Midbrain (tissue), 1 donor: ENCODE data around the gene IFNB1.

Source experiments
- DNase-seq: peaks from one replicate; lab custom pipeline; 2025; lab: John Stamatoyannopoulos, UW

Gene IFNB1

DNA sequence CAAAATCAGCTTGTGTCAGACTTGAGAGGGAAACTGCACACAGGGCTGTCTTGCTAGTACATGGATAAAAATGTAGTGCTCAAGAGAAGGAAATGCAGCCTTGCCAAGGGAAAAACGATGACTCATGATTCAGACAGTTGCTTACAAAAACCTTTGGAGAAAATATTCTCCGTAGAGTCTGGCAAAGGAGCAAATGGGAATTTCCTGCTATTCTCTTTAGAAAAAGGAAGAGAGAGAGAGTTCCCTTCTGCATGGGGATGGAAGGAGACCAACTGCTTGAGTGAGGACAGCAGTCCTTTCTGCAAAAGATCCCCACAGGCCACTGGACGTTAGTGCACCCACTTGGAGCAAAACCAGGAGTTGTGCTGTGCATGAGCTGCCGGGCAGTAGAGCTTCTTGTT is 7.6 kb downstream of the IFNB1 start:
- DNase-seq: peak; percentile 28

DNA sequence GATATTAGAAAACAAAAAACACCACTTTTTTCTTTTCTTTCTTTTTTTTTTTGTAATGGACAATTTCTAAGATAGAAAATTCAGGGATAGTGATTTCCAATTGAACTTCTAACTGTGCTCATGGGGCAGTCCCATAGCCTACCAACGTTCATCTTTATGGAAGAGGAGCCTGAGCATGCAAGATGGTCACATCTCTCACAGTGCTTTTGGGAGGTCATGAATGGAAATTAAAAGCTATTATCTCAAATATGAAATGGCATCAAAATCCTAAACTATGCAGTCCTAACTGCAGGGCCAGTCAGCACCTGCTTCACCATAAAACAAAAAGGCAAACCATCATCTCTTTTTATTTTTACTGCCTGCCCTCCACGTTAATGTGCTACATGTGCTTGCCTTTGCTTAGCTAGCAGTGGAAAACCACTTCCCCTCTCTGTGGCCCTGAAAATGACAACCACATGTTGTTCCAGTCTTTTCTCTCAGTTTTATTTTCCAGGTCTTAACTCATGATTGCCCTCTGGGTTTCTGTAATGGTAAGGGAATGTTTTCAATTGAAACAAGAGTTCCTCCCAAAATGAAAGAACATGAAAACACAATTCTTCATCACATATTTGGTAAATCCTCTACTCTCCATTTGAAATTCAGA is 16.7 kb downstream of the IFNB1 start:
- no peak for DNase-seq

DNA sequence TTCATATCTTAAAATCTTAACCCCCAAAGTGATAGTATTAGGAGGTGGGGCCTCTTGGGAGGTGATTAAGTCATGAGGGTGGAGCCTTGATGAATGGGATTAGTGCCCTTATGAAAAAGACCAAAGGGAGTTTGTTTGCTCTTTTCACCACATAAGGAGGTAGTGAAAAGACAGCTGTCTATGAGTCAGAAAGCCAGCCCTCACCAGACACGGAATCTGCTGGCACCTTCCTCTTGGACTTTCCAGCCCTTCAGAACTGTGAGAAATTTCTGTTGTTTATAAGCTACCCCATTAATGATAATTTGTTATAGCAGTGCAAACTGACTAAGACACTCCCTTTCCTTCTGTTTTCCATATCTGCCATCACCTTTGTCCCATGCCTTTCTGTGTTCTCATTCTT is 20.8 kb downstream of the IFNB1 start:
- DNase-seq: no peak

- DNase-seq: no peak
These were observed 23.9 kb downstream of the IFNB1 start for GRCh38 chr9:21053851-21054250.

DNA sequence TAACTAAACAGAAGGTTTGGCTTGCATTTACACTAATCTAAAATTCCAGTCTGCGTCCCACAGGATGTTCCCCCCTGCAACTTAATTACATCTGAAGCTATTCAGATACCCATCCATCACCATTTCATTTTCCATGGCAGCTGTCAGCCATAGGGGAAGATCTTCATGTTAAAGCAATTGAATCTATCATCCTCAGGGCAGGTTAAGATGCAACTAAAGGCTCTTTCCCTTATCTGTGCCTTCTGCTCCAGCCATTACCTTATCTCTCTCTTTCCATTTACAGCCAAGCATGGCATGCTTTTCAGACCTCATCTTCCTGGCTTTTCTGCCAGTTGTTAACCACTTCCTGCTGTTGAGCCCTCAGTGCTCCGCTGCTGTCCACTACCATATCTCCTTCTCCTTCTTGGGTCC is 30.5 kb downstream of the IFNB1 start:
- DNase-seq: no peak

- DNase-seq: no peak
These were observed 33.9 kb downstream of the IFNB1 start for GRCh38 chr9:21043841-21044240.

- no peak for DNase-seq
These were observed 35.3 kb downstream of the IFNB1 start for GRCh38 chr9:21042466-21042865.

DNA sequence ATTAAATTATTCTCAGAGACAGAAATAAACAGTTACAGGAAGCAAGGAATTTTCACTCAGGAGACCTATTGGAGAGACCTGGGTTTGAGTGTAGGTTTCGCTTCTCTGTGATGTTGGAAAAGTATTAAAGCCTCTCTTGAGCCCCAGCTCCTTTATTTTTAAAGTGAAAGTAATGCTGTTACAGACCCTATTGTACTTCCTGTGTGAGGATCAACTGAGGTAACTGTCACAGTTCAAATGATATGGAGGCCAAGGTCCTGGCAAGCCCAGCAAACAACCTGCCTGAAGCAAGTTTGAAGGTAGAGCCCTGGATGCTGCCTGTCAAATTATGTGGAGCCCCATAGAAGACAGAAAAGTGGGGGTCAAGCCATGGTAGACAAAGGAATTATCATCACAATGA is 38.4 kb downstream of the IFNB1 start:
- DNase-seq: no peak

GRCh38 chr9:21037278-21037677 is 40.5 kb downstream of the IFNB1 start:
- DNase-seq: no peak

GRCh38 chr9:21031808-21032183 is 45.9 kb downstream of the IFNB1 start:
- no peak for DNase-seq

GRCh38 chr9:21031091-21031807 is 46.5 kb downstream of the IFNB1 start, which contains the start of gene HACD4:
TSS of gene HACD4 (minus strand) at chr9:21031640. CDS start at chr9:21031590, 50 bp downstream.
- DNase-seq: peak; percentile 47

DNA sequence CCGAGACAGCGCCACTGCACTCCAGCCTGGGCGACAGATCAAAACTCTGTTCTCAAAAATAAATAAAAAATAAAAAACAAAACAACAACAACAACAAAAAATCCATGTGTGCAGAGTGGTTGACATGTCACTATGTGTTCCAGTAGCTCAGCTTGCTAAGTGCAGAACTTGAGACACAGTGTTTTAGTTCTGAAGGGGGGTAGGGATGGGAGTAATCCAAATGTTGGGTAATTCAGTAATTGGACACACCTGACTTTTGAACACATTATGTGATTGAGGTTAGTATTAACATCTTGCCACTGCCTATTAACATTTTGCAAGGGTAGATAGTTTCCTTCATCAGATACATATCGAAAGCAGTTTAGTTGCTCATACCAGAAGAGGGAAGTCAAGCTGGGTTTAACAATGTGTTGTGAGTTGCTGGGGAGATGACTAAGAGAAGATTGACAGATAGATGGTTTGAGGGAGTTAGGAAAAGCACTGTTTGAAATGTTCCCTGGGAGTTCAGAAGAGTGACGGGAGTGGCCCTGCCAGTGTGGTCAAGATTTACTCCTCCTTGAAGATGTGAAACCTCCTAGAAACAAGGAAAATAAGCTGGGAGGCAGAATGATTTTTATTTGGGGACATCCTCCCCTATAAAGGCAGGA is 47.2 kb downstream of the IFNB1 start:
- no peak for DNase-seq

DNA sequence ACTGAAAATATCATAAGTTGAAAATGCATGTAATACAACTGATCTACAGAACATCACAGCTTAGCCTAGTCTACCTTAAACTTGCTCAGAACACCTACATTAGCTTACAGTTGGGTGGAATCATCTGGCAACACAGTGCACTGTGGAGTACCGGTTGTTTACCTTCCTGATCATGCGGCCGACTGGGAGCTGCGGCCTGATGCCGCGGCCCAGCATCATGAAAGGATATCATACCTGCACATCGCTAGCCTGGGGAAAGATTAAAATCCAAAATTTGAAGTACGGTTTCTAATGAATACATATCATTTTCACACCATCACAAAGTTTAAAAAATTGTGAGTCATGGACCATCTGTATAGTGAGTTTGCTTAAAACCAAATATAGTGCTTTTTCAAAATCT is 48.1 kb downstream of the IFNB1 start:
- no peak for DNase-seq

DNA sequence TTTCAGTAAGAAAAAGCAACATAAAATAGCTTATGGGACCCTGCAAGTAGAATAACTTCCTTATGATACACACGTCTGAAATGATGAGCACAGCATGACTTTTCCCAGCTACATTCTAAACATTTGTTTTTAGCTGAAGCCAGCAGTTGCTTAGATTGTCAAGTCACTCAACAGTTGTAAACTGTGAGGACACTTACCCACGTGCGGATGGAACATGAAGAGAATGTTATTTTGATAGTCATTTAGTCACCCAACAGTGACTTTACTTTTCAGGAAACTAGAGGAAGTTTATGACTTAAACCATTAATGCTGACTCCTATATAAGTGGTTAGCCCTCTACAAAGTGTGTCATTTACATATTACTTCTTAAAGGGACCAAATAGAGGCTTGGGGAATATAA is 49.3 kb downstream of the IFNB1 start:
- DNase-seq: no peak

DNA sequence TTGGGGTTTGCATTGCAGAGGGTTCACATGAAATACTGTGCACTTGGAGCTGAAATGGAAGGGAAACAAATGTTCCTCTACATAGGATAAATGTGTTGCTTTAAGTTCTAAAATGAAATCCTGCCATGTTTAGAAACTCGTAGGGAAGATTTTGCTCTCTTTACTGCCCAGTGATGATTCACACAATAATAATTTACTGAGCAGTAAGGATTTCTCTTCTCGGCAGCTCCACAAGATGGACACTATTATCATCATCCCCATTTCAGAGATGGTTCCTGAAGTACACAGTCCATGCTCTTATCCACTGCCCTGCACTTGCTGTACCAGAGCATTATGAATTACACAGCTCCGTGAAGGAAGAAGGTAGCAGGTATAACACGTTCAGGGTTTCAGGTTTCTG is 50.4 kb downstream of the IFNB1 start:
- no peak for DNase-seq
